ENCODE results near the gene CLCNKB. TPM values are rescaled to one million over a fixed set of nuclear protein-coding genes. Genes with fewer than 3 reads are reported as not detected.

Gene CLCNKB
- 1 to 10 TPM; 1.2 to 3.4 (median 2.0) TPM for total RNA-seq
- polyA plus RNA-seq = 1 to 10 TPM in 1 of 2 donors, under 1 TPM in 1; 0.57 to 2.1 TPM
- long read RNA-seq, donor 1, partial matches to known transcripts = 0 of 2 reads
- long read RNA-seq, donor 1, other reads (novel, unspliced or antisense) = 0 of 2 reads
- long read RNA-seq, donor 2, transcript CLCNKB-201 (13 exons, 2,129 nt) = major isoform, 5 of 15 reads
- long read RNA-seq, donor 2, partial matches to known transcripts = 7 of 15 reads
- long read RNA-seq, donor 2, other reads (novel, unspliced or antisense) = 3 of 15 reads
- long read RNA-seq, donor 3, transcript CLCNKB-201 (13 exons, 2,129 nt) = major isoform, 8 of 23 reads
- long read RNA-seq, donor 3, partial matches to known transcripts = 12 of 23 reads
- long read RNA-seq, donor 3, other reads (novel, unspliced or antisense) = 3 of 23 reads

DNA sequence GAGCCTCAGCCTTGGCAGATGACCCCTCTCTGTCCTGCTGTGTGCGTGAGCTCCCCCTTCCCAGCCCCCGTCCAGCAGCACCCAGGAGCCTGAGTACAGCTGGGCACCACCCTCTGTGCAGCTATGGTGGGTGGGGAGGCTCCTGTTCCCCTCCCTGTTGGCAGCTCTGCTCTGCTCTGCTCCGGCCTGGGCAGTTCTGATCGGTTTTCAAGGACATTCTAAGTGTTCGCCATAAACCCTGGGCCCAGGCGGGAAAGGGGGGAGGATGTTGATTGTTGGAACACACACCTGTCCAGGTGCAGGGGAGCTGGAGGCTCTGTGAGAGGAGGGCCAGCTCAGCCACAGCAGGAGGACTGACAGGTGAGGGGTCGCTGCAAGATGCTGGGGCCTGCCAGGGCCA, at the start of gene CLCNKB:
TSS of gene CLCNKB (plus strand) at position 262 of the 400 bp plus-strand sequence. CDS start 711 bp downstream, outside the sequence.
- no peak within 1 kb of the TSS for H3K27ac ChIP-seq
- 66 to 75% methylated on average over 7 of the region's 7 CpGs for WGBS, 2 donors

DNA sequence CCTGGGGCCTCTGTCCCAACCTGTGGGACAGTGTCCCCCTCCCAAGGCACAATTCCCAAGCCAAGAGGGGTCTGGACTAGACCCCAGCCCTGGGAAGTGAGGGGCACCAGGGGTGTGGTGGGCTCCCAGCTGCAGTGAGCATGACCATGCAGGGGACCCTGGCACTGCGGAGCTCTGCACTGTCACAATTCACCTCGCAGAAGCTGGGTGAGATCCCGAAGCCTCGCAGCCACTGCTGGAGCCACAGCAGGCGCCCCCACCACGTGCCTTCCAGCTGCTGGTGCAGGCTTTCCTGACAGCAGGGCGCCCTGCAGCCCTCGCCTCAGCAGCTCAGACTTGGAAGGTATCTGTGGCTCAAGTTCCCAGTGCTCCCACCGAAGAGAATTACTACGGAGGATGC, 49.5 kb upstream of the CLCNKB start:
- Histone ChIP-seq H3K27ac (no peak overlapping the region), H3K27me3 (no peaks in the 10 kb centered on the region), H3K4me3 (no peak overlapping the region), H3K9me3 (no peaks in the 10 kb centered on the region), H3K4me1 (no peaks in the 10 kb centered on the region), H3K36me3 (no peaks in the 10 kb centered on the region)
- 87 to 91% methylated on average over 10 of the region's 10 CpGs for WGBS, 2 donors
- ATAC-seq = peak in 1 of 8 donors; percentile 11
- DNase-seq = no peak
- TF ChIP-seq, protein P1, sequence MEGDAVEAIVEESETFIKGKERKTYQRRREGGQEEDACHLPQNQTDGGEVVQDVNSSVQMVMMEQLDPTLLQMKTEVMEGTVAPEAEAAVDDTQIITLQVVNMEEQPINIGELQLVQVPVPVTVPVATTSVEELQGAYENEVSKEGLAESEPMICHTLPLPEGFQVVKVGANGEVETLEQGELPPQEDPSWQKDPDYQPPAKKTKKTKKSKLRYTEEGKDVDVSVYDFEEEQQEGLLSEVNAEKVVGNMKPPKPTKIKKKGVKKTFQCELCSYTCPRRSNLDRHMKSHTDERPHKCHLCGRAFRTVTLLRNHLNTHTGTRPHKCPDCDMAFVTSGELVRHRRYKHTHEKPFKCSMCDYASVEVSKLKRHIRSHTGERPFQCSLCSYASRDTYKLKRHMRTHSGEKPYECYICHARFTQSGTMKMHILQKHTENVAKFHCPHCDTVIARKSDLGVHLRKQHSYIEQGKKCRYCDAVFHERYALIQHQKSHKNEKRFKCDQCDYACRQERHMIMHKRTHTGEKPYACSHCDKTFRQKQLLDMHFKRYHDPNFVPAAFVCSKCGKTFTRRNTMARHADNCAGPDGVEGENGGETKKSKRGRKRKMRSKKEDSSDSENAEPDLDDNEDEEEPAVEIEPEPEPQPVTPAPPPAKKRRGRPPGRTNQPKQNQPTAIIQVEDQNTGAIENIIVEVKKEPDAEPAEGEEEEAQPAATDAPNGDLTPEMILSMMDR (IDR thresholded peaks at IDR 0.05) = no peak
- intact Hi-C loops (cut with DNase I) = loop anchor here in 9 of 10 donors (1.0 to 5.0 kb wide), 6 partner anchors 177 to 202 kb away; no protein-coding TSS in a partner anchor

More for the DNA sequence above, at the start of gene CLCNKB:
- intact Hi-C loops (cut with DNase I) = no loop called here
- H3K4me1 ChIP-seq = peaks cover 0 to 2% (median under 1%) of the 10 kb centered on the region in 9 donors
- no peak for ATAC-seq
- no peaks in the 10 kb centered on the region for H3K9me3 ChIP-seq
- TF ChIP-seq, protein P1 (IDR thresholded peaks at IDR 0.05) = no peak
- H3K27me3 ChIP-seq = peaks cover 0 to 4% (median 0%) of the 10 kb centered on the region in 7 donors
- H3K36me3 ChIP-seq = no peaks in the 10 kb centered on the region
- no peak within 1 kb of the TSS for H3K4me3 ChIP-seq
- DNase-seq = no peak

DNA sequence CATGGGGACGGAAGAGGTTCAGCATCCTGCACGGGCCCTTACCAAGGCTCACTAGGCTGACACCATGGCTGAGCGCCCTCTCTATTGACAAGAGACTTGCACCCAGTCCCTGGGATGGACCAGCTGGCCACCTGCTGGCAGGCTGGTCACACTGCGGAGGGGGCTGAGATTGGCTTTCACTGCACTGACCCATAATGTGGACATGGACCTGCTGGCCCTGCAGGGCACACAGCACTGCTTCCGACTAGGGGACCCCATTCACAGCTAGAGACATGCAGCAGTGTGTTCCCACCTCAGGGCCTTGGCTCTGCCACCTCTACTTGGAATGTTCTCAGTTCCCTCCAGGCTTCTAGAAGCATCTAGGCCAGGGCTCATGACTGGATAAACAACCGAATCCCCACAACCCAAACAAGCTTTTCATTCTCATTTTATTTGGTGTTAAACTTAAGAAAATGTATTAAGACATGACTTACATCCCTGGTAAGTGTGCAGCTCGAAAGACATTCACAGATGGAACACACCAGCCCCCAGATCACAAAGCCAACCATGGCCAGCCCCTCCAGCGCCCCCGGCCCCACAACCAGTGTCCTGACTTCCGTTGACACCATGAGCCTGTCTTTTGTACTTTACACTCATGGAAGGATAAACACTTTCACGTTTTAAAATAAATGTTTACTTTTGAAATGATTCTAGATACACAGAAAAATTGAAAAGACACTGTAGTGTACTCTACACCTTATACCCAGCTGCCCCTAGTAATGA, 48.8 kb upstream of the CLCNKB start:
- WGBS, 2 donors = 57 to 73% methylated on average over 11 of the region's 11 CpGs
- Histone ChIP-seq H3K4me3 (no peak overlapping the region), H3K9me3 (no peaks in the 10 kb centered on the region), H3K27ac (no peak overlapping the region), H3K27me3 (no peaks in the 10 kb centered on the region), H3K36me3 (no peaks in the 10 kb centered on the region), H3K4me1 (no peaks in the 10 kb centered on the region)
- TF ChIP-seq, protein P1 (IDR thresholded peaks at IDR 0.05) = peak; percentile 56 to 84 (median 77)
- intact Hi-C loops (cut with DNase I) = loop anchor here in 9 of 10 donors (1.0 to 5.0 kb wide), 7 partner anchors 177 to 202 kb away; no protein-coding TSS in a partner anchor
- ATAC-seq (peak; percentile 71 to 87 (median 78)), DNase-seq (peak; percentile 46 to 66)

DNA sequence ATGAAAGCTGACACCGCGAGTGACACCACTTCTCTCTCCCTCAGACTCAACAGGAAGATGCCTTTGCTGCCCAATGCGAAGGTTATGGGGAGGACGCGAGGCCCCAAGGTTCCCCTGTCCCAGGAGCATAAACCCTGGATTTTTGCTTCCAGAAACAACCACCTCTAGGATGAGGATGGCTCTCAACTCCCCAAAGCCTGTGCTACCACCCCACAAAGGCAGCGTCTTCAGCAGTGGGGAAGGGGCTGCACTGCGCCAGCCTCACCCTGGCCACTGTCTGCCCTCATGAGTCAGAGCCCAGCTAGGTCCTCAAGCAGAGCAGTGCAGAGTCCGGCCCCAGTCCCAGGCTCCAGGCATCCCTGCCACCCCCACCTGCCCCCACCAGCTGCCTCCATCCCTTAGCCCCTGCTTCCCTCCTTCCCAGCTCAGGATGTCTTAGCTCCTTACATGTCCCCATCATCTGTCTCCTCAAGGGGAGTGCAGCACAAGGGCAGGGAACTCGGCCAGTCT, 46.5 kb upstream of the CLCNKB start:
- intact Hi-C loops (cut with DNase I) = loop anchor here in 2 of 10 donors (5.0 kb wide), 2 partner anchors 195 to 205 kb away; no protein-coding TSS in a partner anchor

More for the DNA sequence above, 46.5 kb upstream of the CLCNKB start:
- WGBS, 2 donors = 79% methylated on average over 9 of the region's 9 CpGs
- H3K4me1 ChIP-seq = no peaks in the 10 kb centered on the region
- ATAC-seq (no peak), DNase-seq (no peak)
- TF ChIP-seq, protein P1 (IDR thresholded peaks at IDR 0.05) = no peak
- H3K9me3 ChIP-seq = no peaks in the 10 kb centered on the region
- H3K27me3 ChIP-seq = no peaks in the 10 kb centered on the region
- H3K36me3 ChIP-seq = no peaks in the 10 kb centered on the region
- no peak overlapping the region for H3K27ac ChIP-seq
- H3K4me3 ChIP-seq = no peak overlapping the region

All from heart right ventricle (tissue), 16 donors.